HG03025 (cell line): ENCODE results near the gene SEC16A.

Source experiments
- ATAC-seq: cut with Tn5 transposase; IDR thresholded peaks from one replicate; pipeline ENCODE4 v1.9.1; 2021; ENCODE audit warnings: mild to moderate bottlenecking, moderate library complexity; ENCODE audit not compliant: unreplicated experiment, low FRiP score

Gene SEC16A

DNA sequence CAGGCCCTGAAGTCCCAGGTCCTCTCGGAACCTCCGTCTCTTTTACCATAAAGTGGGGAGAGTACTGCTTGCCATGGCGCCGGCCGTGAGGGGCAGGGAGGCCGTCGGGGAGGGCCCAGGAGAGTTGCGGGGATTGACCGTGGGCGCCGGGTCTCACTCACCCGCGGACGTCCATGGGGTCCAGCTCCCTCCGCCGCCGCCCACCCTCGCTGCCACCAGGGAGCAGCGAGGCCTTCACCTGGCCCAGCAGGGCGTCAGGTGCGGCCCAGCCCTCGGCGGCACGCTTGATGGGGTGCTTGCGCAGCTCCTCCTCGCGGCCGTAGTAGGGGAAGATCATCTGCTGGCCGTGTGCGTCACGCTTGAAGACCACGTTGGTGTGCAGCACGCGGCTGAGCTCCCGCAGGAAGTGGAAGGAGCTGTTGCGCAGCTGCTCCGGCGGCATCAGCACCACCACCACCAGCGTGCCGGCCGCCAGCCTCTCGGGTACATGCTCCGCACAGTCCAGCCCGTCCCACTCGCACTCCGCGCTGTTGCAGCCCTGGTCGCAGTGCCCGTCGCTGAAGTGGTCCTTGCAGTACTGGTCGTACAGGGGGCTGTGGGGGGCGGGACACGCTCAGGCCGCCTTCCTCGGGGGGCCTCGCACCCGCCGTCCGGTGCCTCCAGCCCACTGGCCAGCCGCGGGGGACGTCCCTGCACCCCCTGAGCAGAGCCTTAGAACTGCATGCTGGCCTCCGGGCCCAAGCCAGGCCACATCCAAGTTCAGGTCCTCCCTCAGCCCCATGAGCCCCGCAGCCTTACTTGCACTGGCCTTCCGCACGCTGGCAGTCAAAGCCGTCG, 21.9 kb upstream of the SEC16A start:
- no peak for ATAC-seq

GRCh38 chr9:136502940-136503550, 20.2 kb upstream of the SEC16A start:
- no peak for ATAC-seq

- no peak for ATAC-seq
Observed at GRCh38 chr9:136502196-136502595, 19.4 kb upstream of the SEC16A start.

GRCh38 chr9:136501686-136502085, 18.8 kb upstream of the SEC16A start:
- ATAC-seq: no peak

DNA sequence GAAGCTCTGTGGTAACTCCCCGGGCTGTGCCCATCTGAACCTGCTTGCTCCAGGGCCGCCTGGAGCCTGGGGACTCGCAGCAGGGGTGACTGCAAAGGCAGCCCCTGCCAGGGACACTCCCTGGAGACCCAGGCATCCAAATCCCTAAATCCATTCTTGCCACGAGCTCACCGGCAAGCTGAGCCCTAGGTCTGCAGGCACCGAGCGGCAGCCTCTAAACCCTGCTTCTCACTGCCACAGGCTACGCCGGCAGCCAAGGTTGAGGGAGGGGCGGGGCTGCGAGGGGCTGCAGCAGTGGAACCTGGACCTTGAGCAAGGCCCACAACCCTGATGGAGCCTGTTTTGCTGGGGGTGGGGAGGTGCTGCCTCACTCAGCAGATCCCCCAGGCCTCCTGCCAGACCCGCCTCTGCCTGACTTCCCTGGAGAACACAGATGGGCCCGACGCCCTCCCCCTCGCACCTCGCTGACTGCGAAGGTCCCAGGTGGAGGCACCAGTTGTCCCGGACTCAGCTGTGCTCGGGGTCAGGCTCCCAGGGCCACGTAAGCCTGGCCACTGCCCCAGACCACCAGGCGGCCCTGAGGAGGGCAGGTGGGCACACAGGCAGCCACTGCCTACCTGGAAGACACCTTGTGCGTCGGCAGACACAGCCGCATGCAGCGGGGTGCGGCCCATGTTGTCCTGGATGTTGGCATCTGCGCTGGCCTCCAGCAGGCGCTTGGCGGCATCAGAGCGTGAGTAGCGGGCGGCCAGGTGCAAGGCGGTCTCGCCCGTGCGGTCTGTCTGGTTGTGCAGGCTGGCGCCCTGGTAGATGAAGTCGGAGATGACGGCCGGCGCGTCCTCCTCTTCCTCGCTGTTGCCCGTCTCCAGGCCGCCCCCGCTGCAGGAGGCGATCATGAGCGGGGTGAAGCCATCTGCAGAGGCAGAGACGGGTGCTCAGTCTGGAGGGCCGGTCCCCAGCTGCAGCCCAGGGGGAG, 17.4 kb upstream of the SEC16A start:
- ATAC-seq: no peak

DNA sequence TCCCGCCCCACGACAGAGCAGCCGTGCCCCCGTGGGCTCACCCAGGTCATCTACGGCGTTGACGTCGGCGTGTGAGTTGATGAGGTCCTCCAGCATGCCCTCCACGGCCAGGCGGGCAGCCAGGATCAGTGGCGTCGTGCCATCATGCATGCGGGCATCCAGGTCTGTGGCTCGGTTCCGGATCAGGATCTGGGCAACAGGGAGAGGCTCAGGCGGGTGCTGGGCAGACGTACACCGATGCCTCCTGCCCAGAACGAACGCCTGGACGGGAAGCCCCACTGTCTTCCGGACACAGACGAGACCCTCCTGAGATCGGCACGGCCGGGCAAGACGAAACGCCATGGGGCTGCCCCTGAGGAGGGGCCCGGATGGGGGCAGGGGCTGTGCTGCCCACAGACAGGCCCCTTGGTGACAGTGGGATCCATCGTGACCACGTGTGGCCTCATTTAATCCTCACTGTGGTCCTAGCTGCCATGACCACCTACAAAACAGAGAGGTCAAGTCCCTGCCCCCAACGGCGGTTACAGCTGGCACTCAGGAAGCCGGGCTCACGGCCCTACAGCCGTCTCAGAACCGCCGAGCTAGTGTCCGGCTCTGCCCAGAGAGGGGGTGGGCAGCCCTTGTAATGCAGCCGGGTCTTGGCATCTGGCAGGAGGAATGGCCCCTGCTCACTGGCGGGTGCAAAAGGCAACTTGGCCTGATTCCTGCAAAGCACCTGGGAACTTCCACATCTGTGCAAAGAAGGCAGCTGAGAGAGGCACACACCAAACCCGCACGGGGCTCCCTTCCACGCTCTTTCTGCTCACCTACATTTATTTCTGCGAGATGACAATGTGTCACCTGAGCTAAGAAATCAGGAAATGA, 16.5 kb upstream of the SEC16A start:
- ATAC-seq: no peak

- ATAC-seq: no peak
Observed at GRCh38 chr9:136497916-136498695, 15.3 kb upstream of the SEC16A start.

- ATAC-seq: no peak
Observed at GRCh38 chr9:136496801-136497620, 14.2 kb upstream of the SEC16A start.

GRCh38 chr9:136496181-136496580, 13.3 kb upstream of the SEC16A start:
- ATAC-seq: no peak

DNA sequence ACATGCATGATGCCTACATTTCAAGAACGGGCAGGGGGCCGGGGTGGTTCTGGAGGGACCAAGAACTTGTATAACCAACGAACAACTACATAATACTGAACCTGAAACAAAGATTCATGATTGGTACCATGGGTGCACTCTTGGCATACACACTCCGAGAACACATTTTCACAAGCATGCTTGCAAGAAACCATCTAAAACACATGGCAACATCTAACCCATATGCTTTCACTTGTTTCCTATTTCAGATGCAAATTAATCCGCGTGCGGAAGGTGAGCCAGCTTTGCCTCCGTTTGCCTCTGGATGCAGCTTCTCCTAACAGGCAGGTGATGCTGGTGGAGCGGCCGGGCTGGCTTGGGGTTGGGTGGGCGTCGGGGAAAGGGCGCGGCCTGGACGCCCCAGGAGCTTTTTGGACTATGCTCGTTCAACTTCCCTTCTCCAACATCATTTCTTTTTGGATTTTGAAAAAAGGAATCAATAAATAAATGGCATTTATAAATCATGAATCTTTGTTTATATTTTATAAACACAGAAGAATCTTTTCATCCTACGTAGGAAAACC, 12.5 kb upstream of the SEC16A start:
- ATAC-seq: no peak

GRCh38 chr9:136494531-136495215, 11.8 kb upstream of the SEC16A start:
- ATAC-seq: no peak

GRCh38 chr9:136494012-136494411, 11.2 kb upstream of the SEC16A start:
- ATAC-seq: no peak

DNA sequence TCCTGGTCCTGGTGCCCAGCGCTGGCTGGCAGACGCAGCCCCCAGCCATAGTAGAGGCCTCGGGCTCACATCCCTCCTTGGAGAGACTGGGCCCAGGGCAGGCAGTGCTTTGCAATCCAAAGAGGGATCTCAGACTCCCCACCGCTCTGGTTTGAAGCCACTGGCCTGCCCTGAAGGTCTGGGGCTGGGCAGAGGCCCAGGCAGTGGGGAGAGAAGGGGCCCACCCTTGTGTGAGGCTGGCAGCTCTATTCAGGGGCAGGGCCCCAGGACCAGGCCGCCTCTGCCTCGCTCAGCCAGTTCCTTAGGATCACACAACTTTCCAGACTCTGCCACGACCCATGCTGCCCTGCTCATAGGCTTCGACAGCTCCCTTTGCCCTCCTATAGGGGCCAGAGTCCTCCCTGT, 10.7 kb upstream of the SEC16A start:
- ATAC-seq: no peak

DNA sequence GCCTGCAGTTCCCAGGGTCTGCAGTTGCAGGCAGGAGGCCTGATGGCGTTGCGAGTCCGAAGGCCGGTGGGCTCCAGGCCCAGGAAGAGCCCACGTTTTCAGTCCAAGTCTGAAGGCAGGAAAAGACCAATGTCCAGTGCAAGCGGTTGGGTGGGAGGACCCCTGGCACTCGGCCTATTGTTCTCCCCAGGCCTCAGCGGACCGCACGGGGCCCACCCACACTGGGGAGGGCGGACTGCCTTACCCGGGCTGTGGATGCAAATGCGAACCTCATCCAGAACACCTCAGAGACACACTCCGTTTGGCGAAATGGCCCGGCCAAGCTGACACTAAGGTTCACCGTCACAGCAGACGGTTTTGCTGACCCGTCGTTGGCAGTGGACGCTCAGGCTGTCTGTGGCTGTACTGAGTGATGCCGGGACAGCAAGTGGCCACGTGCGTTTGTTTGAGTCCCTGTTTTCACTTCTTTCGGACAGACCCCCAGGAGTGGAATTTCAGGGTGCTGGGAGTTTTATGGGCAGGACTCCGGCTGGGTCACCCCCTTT, 10.2 kb upstream of the SEC16A start:
- ATAC-seq: no peak

DNA sequence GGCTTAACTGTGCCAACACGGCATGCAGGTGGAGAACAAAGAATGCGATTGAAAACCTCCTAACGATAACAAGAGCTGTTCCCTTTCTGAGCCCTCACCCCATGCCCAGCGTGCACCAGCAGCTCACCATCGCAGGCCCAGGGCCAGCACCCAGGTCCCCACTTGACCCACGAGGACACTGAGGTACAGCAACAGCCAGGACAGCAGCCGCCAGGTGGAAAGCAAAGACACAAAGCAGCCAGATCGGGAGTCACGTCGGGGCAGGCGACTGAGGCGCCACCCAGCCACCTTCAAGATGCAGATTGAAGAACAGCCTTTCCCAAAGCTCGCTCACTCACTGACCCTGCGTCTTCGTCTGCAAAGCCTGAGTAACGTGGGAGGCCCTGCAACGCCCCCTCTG, 6.9 kb upstream of the SEC16A start:
- ATAC-seq: no peak

- ATAC-seq: no peak
Observed at GRCh38 chr9:136488247-136489214, 5.7 kb upstream of the SEC16A start.
